Measurements from ENCODE around the gene FOXO6.

The FOXO6 gene

GRCh38 chr1:41386196-41386663 is 25.0 kb downstream of the FOXO6 start:
- DNase-seq = no peak

GRCh38 chr1:41387667-41388091 is 26.4 kb downstream of the FOXO6 start:
- no peak for DNase-seq

- no peak for DNase-seq
Measured at GRCh38 chr1:41388510-41388909, 27.3 kb downstream of the FOXO6 start.

GRCh38 chr1:41389009-41389408 is 27.8 kb downstream of the FOXO6 start:
- DNase-seq = no peak

GRCh38 chr1:41390166-41390565 is 28.9 kb downstream of the FOXO6 start:
- DNase-seq = no peak

GRCh38 chr1:41390573-41390972 is 29.3 kb downstream of the FOXO6 start:
- no peak for DNase-seq

GRCh38 chr1:41391834-41392527 is 30.7 kb downstream of the FOXO6 start:
- no peak for DNase-seq

- DNase-seq = no peak
Measured at GRCh38 chr1:41392528-41392924, 31.3 kb downstream of the FOXO6 start.

GRCh38 chr1:41393716-41394368 is 32.6 kb downstream of the FOXO6 start:
- DNase-seq = no peak

- DNase-seq = no peak
Measured at GRCh38 chr1:41394369-41394744, 33.1 kb downstream of the FOXO6 start.

GRCh38 chr1:41394959-41395956 is 34.0 kb downstream of the FOXO6 start:
- peak; percentile 50 for DNase-seq

- no peak for DNase-seq
Measured at GRCh38 chr1:41396084-41396483, 34.9 kb downstream of the FOXO6 start.

- no peak for DNase-seq
Measured at GRCh38 chr1:41397020-41397419, 35.8 kb downstream of the FOXO6 start.

- DNase-seq = no peak
Measured at GRCh38 chr1:41397753-41398330, 36.6 kb downstream of the FOXO6 start.

- DNase-seq = no peak
Measured at GRCh38 chr1:41399145-41399795, 38.0 kb downstream of the FOXO6 start.

GRCh38 chr1:41400225-41400624 is 39.0 kb downstream of the FOXO6 start:
- DNase-seq = no peak

- DNase-seq = no peak
Measured at GRCh38 chr1:41401899-41402298, 40.7 kb downstream of the FOXO6 start.

- DNase-seq = peak; percentile 59
Measured at GRCh38 chr1:41404308-41404761, 43.1 kb downstream of the FOXO6 start.

GRCh38 chr1:41407664-41408252 is 46.5 kb downstream of the FOXO6 start:
- DNase-seq = no peak

GRCh38 chr1:41408691-41409090 is 47.5 kb downstream of the FOXO6 start:
- DNase-seq = no peak

- no peak for DNase-seq
Measured at GRCh38 chr1:41409825-41410224, 48.6 kb downstream of the FOXO6 start.

GRCh38 chr1:41410462-41410861 is 49.2 kb downstream of the FOXO6 start:
- no peak for DNase-seq

All from hematopoietic multipotent progenitor cell treated with erythropoietin and hydrocortisone succinate and interleukin-3 and kit ligand, for 4 days (in vitro differentiated cells).